Caco-2 (cell line): Measurements from ENCODE around the gene FOXQ1. TPM values are rescaled to one million over a fixed set of nuclear protein-coding genes. Genes with fewer than 3 reads are reported as not detected.
"Not testable (repeated sequence)": the region's sequence is repeated elsewhere in the genome, so short reads cannot be mapped to it uniquely, and the experiment has no call there.

ENCODE experiments used
- BruUV-seq: library from RNA; stranded (reverse); fragments of 400-500 nt; replicated peaks from 2 replicates; lab custom pipeline; 2021; lab: Mats Ljungman, UMichigan
- CTCF ChIA-PET: fragments of 300-600 bp; sonication (Branson Sonifier 250); formaldehyde crosslinking; loops from one replicate; lab custom pipeline; 2022; ENCODE audit warnings: antibody characterized with exemption; lab: Charles Lee
- POLR2A ChIA-PET: fragments of 300-600 bp; sonication (Branson Sonifier 250); formaldehyde crosslinking; loops from one replicate; lab custom pipeline; 2022; ENCODE audit warnings: antibody characterized with exemption; lab: Charles Lee
- DNase-seq, 2 experiments: peaks; one replicate each; pipeline versions ENCODE4 v3.0.0 to v3.0.0-alpha.2; 2020 to 2022
- H3K27me3 ChIP-seq: replicated peaks from 2 replicates; pipeline ENCODE4 v1.6.0; 2011; ENCODE audit warnings: low read length; ENCODE audit not compliant: control insufficient read depth, insufficient read depth
- H3K36me3 ChIP-seq: 2 replicates; pipeline ENCODE4 v1.5.1; 2011; ENCODE audit warnings: low read length; ENCODE audit not compliant: control insufficient read depth, insufficient read depth
- H3K4me1 ChIP-seq: fragments of 250-450 bp; sonication (Bioruptor Pico); 2 replicates; pipeline ENCODE4 v1.5.1; 2020; ENCODE audit warnings: mild to moderate bottlenecking
- H3K4me3 ChIP-seq: 2 replicates; pipeline ENCODE4 v1.5.1; 2011; ENCODE audit warnings: low read depth, mild to moderate bottlenecking, control low read depth, low read length
- H3K9me3 ChIP-seq: fragments of 250-450 bp; sonication (Bioruptor Pico); 2 replicates; pipeline ENCODE4 v1.5.1; 2020; ENCODE audit warnings: mild to moderate bottlenecking, moderate library complexity
- H3K27ac Mint-ChIP-seq: one replicate; pipeline ENCODE4 v1.8.0; 2022; ENCODE audit warnings: mixed read lengths; ENCODE audit not compliant: unreplicated experiment
- H3K27me3 Mint-ChIP-seq: one replicate; pipeline ENCODE4 v1.8.0; 2022; ENCODE audit warnings: mixed read lengths; ENCODE audit not compliant: insufficient read depth, unreplicated experiment
- H3K36me3 Mint-ChIP-seq: one replicate; pipeline ENCODE4 v1.8.0; 2022; ENCODE audit warnings: mild to moderate bottlenecking, mixed read lengths; ENCODE audit not compliant: insufficient read depth, unreplicated experiment
- H3K4me1 Mint-ChIP-seq: one replicate; pipeline ENCODE4 v1.8.0; 2022; ENCODE audit warnings: low read depth, mixed read lengths; ENCODE audit not compliant: unreplicated experiment
- H3K4me3 Mint-ChIP-seq: one replicate; pipeline ENCODE4 v1.8.0; 2022; ENCODE audit warnings: mild to moderate bottlenecking, moderate library complexity, mixed read lengths; ENCODE audit not compliant: unreplicated experiment
- H3K9me3 Mint-ChIP-seq: one replicate; pipeline ENCODE4 v1.8.0; 2022; ENCODE audit warnings: mixed read lengths; ENCODE audit not compliant: unreplicated experiment
- CTCF ChIP-seq, 2 experiments: fragments of 200-600 bp in 1 of 2; IDR thresholded peaks; 1 replicate in 1 of 2; 2 replicates in 1 of 2; pipeline versions ENCODE4 v1.5.1 to v1.8.0; 2011 to 2022; ENCODE audit warnings: antibody characterized with exemption in 1 of 2, control low read depth in 1 of 2, inconsistent platforms in 1 of 2, low read depth in 1 of 2, low read length in 1 of 2, mild to moderate bottlenecking in 1 of 2, moderate library complexity in 1 of 2; ENCODE audit not compliant: insufficient read depth in 1 of 2, severe bottlenecking in 1 of 2, unreplicated experiment in 1 of 2
- intact Hi-C: fragments of 100-400 bp; cut with micrococcal nuclease; formaldehyde crosslinking; loops from one replicate; pipeline ENCODE4 v1.10.0; 2022; ENCODE audit not compliant: unreplicated experiment
- total RNA-seq: library from RNA; stranded (reverse); gene quantifications from 2 replicates; pipeline ENCODE4 v1.2.3, GENCODE V29; 2022

Gene FOXQ1
- total RNA-seq, 1 experiment from 2014 or later = 191 TPM

GRCh38 chr6:1316489-1316971 is 4.6 kb downstream of the FOXQ1 start:
- CTCF ChIA-PET = interaction anchor here (0.6 to 1.4 kb wide), 7 partner anchors 9 to 205 kb away, joined by 3 to 24 read pairs (median 4); no protein-coding TSS in a partner anchor
- H3K4me1 ChIP-seq = peaks cover 11% of the 10 kb centered on the region; the same call in 1 of the 2 replicates
- Mint-ChIP-seq H3K36me3 (peaks cover 68% of the 10 kb centered on the region), H3K27me3 (peaks cover 2% of the 10 kb centered on the region), H3K27ac (peak overlapping the region; percentile 87), H3K4me1 (peaks cover 16% of the 10 kb centered on the region), H3K9me3 (no peaks in the 10 kb centered on the region), H3K4me3 (peak overlapping the region; percentile 78)
- H3K27me3 ChIP-seq = no peaks in the 10 kb centered on the region
- POLR2A ChIA-PET = interaction anchor here (0.6 to 2.1 kb wide), 10 partner anchors 9 to 1575 kb away, joined by 3 to 16 read pairs (median 6); no protein-coding TSS in a partner anchor
- BruUV-seq = no TSS peak
- DNase-seq = peak; percentile 77 to 85
- H3K4me3 ChIP-seq = peak overlapping the region; percentile 52
- intact Hi-C loops = loop anchor here (5.0 kb wide), 1 partner anchor 969 kb away; no protein-coding TSS in a partner anchor
- H3K9me3 ChIP-seq = peaks cover 11% of the 10 kb centered on the region
- TF ChIP-seq CTCF (IDR thresholded peaks at IDR 0.05; ENCODE audit: insufficient read depth in 1 of 2, low read depth in 1 of 2, low read length in 1 of 2, severe bottlenecking in 1 of 2, unreplicated experiment in 1 of 2) = peak in 1 of 2 experiments; percentile 9
- no peaks in the 10 kb centered on the region for H3K36me3 ChIP-seq

GRCh38 chr6:1317302-1317815 is 5.5 kb downstream of the FOXQ1 start:
- Histone ChIP-seq H3K36me3 (no peaks in the 10 kb centered on the region), H3K9me3 (peaks cover 11% of the 10 kb centered on the region), H3K4me3 (no peak overlapping the region), H3K4me1 (peaks cover 19% of the 10 kb centered on the region), H3K27me3 (no peaks in the 10 kb centered on the region)
- Mint-ChIP-seq H3K27me3 (peaks cover 2% of the 10 kb centered on the region), H3K27ac (peak overlapping the region; percentile 79), H3K4me1 (peaks cover 24% of the 10 kb centered on the region), H3K9me3 (no peaks in the 10 kb centered on the region), H3K4me3 (no peak overlapping the region), H3K36me3 (peaks cover 64% of the 10 kb centered on the region)
- ChIA-PET POLR2A (no interaction called here), CTCF (no interaction called here)
- DNase-seq = no peak
- BruUV-seq = no TSS peak
- no peak for TF ChIP-seq CTCF (IDR thresholded peaks at IDR 0.05; ENCODE audit: insufficient read depth in 1 of 2, low read depth in 1 of 2, low read length in 1 of 2, severe bottlenecking in 1 of 2, unreplicated experiment in 1 of 2)
- intact Hi-C loops = loop anchor here (5.0 kb wide), 1 partner anchor 970 kb away; no protein-coding TSS in a partner anchor

- Mint-ChIP-seq H3K9me3 (no peaks in the 10 kb centered on the region), H3K27me3 (peaks cover 2% of the 10 kb centered on the region), H3K4me1 (peaks cover 29% of the 10 kb centered on the region), H3K4me3 (peak overlapping the region; percentile 57), H3K36me3 (peaks cover 64% of the 10 kb centered on the region), H3K27ac (peak overlapping the region; percentile 79)
- ChIA-PET CTCF (no interaction called here), POLR2A (no interaction called here)
- intact Hi-C loops = loop anchor here (5.0 kb wide), 1 partner anchor 971 kb away; no protein-coding TSS in a partner anchor
- Histone ChIP-seq H3K4me3 (no peak overlapping the region), H3K36me3 (no peaks in the 10 kb centered on the region), H3K9me3 (peaks cover 11% of the 10 kb centered on the region), H3K27me3 (no peaks in the 10 kb centered on the region), H3K4me1 (peaks cover 26% of the 10 kb centered on the region)
- no peak for TF ChIP-seq CTCF (IDR thresholded peaks at IDR 0.05; ENCODE audit: insufficient read depth in 1 of 2, low read depth in 1 of 2, low read length in 1 of 2, severe bottlenecking in 1 of 2, unreplicated experiment in 1 of 2)
- DNase-seq = no peak
- no TSS peak for BruUV-seq
These were observed 6.1 kb downstream of the FOXQ1 start for GRCh38 chr6:1318036-1318435.

- POLR2A ChIA-PET, DNase-seq, H3K27me3 Mint-ChIP-seq, BruUV-seq, H3K27me3 ChIP-seq, H3K36me3 ChIP-seq, H3K4me3 ChIP-seq, H3K9me3 Mint-ChIP-seq, CTCF ChIA-PET: not testable (repeated sequence)
- peaks cover 29% of the 10 kb centered on the region for H3K4me1 Mint-ChIP-seq
- Histone ChIP-seq H3K9me3 (peaks cover 11% of the 10 kb centered on the region), H3K4me1 (peaks cover 31% of the 10 kb centered on the region)
- intact Hi-C loops = loop anchor here (5.0 kb wide), 1 partner anchor 971 kb away; no protein-coding TSS in a partner anchor
- H3K36me3 Mint-ChIP-seq = peaks cover 58% of the 10 kb centered on the region
- H3K4me3 Mint-ChIP-seq = peak overlapping the region; percentile 57
- H3K27ac Mint-ChIP-seq = peak overlapping the region; percentile 79
These were observed 6.7 kb downstream of the FOXQ1 start for GRCh38 chr6:1318584-1318983.
